ENCODE data around the gene GTF2B.

The GTF2B gene

DNA sequence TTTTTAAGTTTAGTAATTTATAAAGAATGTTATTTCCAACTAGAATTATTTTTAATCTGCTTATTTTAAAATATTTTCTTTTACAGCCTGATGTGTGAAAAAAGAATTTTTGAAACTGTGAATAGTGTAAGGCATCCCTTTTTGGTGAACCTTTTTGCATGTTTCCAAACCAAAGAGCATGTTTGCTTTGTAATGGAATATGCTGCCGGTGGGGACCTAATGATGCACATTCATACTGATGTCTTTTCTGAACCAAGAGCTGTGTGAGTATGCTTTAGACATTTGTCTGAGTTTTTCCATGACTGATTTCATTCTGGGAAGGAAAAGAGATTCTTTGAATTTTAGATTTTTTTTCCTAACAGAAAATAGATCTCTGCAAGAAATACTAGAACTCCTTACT is 77.9 kb downstream of the GTF2B start:
- H3K4me1 ChIP-seq (ENCODE audit: control insufficient read depth, insufficient read depth, low read length): no peaks in the 10 kb centered on the region
- no peak overlapping the region for H3K4me3 ChIP-seq (ENCODE audit: low read depth, low read length)
- POLR2A ChIA-PET: no interaction called here
- H3K27ac ChIP-seq (ENCODE audit: extremely low read depth, low read depth, low read length): no peak overlapping the region
- CTCF ChIA-PET: interaction anchor here (0.6 to 1.4 kb wide), 2 partner anchors 14 to 64 kb away, joined by 3 read pairs; no protein-coding TSS in a partner anchor
- no peaks in the 10 kb centered on the region for H3K9me3 ChIP-seq (ENCODE audit: control insufficient read depth, insufficient read depth, low read depth, low read length)
- peaks cover 14 to 28% of the 10 kb centered on the region in 2 experiments; a peak in 2 of 3 replicates for H3K36me3 ChIP-seq (ENCODE audit: control insufficient read depth in 2 of 2, insufficient read depth in 1 of 2, low read length in 2 of 2)
- TF ChIP-seq ZIC2 (tag by site-specific recombination; IDR thresholded peaks at IDR 0.05): no peak
- TF ChIP-seq ZNF350 (tag by site-specific recombination; IDR thresholded peaks at IDR 0.05): no peak
- TF ChIP-seq ZNF701 (tag by site-specific recombination; IDR thresholded peaks at IDR 0.05): no peak
- TF ChIP-seq, protein P1, sequence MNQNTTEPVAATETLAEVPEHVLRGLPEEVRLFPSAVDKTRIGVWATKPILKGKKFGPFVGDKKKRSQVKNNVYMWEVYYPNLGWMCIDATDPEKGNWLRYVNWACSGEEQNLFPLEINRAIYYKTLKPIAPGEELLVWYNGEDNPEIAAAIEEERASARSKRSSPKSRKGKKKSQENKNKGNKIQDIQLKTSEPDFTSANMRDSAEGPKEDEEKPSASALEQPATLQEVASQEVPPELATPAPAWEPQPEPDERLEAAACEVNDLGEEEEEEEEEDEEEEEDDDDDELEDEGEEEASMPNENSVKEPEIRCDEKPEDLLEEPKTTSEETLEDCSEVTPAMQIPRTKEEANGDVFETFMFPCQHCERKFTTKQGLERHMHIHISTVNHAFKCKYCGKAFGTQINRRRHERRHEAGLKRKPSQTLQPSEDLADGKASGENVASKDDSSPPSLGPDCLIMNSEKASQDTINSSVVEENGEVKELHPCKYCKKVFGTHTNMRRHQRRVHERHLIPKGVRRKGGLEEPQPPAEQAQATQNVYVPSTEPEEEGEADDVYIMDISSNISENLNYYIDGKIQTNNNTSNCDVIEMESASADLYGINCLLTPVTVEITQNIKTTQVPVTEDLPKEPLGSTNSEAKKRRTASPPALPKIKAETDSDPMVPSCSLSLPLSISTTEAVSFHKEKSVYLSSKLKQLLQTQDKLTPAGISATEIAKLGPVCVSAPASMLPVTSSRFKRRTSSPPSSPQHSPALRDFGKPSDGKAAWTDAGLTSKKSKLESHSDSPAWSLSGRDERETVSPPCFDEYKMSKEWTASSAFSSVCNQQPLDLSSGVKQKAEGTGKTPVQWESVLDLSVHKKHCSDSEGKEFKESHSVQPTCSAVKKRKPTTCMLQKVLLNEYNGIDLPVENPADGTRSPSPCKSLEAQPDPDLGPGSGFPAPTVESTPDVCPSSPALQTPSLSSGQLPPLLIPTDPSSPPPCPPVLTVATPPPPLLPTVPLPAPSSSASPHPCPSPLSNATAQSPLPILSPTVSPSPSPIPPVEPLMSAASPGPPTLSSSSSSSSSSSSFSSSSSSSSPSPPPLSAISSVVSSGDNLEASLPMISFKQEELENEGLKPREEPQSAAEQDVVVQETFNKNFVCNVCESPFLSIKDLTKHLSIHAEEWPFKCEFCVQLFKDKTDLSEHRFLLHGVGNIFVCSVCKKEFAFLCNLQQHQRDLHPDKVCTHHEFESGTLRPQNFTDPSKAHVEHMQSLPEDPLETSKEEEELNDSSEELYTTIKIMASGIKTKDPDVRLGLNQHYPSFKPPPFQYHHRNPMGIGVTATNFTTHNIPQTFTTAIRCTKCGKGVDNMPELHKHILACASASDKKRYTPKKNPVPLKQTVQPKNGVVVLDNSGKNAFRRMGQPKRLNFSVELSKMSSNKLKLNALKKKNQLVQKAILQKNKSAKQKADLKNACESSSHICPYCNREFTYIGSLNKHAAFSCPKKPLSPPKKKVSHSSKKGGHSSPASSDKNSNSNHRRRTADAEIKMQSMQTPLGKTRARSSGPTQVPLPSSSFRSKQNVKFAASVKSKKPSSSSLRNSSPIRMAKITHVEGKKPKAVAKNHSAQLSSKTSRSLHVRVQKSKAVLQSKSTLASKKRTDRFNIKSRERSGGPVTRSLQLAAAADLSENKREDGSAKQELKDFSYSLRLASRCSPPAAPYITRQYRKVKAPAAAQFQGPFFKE (tag by site-specific recombination; IDR thresholded peaks at IDR 0.05; ENCODE audit: borderline replicate concordance): no peak
- TF ChIP-seq FEZF1 (tag by site-specific recombination; IDR thresholded peaks at IDR 0.05): no peak
- TF ChIP-seq, protein P2, sequence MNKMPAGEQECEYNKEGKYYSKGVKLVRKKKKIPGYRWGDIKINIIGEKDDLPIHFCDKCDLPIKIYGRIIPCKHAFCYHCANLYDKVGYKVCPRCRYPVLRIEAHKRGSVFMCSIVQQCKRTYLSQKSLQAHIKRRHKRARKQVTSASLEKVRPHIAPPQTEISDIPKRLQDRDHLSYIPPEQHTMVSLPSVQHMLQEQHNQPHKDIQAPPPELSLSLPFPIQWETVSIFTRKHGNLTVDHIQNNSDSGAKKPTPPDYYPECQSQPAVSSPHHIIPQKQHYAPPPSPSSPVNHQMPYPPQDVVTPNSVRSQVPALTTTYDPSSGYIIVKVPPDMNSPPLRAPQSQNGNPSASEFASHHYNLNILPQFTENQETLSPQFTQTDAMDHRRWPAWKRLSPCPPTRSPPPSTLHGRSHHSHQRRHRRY (tag by site-specific recombination; IDR thresholded peaks at IDR 0.05): no peak
- TF ChIP-seq ZNF629 (tag by site-specific recombination; IDR thresholded peaks at IDR 0.05): no peak
- TF ChIP-seq, protein P3, sequence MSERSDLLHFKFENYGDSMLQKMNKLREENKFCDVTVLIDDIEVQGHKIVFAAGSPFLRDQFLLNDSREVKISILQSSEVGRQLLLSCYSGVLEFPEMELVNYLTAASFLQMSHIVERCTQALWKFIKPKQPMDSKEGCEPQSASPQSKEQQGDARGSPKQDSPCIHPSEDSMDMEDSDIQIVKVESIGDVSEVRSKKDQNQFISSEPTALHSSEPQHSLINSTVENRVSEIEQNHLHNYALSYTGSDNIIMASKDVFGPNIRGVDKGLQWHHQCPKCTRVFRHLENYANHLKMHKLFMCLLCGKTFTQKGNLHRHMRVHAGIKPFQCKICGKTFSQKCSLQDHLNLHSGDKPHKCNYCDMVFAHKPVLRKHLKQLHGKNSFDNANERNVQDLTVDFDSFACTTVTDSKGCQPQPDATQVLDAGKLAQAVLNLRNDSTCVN (tag by site-specific recombination; optimal IDR thresholded peaks at IDR 0.05): no peak
- no peak for TF ChIP-seq RBAK (tag by site-specific recombination; IDR thresholded peaks at IDR 0.05)
- TF ChIP-seq, protein P4, sequence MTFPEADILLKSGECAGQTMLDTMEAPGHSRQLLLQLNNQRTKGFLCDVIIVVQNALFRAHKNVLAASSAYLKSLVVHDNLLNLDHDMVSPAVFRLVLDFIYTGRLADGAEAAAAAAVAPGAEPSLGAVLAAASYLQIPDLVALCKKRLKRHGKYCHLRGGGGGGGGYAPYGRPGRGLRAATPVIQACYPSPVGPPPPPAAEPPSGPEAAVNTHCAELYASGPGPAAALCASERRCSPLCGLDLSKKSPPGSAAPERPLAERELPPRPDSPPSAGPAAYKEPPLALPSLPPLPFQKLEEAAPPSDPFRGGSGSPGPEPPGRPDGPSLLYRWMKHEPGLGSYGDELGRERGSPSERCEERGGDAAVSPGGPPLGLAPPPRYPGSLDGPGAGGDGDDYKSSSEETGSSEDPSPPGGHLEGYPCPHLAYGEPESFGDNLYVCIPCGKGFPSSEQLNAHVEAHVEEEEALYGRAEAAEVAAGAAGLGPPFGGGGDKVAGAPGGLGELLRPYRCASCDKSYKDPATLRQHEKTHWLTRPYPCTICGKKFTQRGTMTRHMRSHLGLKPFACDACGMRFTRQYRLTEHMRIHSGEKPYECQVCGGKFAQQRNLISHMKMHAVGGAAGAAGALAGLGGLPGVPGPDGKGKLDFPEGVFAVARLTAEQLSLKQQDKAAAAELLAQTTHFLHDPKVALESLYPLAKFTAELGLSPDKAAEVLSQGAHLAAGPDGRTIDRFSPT (tag by site-specific recombination; IDR thresholded peaks at IDR 0.05): no peak
- TF ChIP-seq KLF7 (tag by site-specific recombination; IDR thresholded peaks at IDR 0.05; ENCODE audit: borderline replicate concordance): no peak
- no peak for TF ChIP-seq ZNF600 (tag by site-specific recombination; IDR thresholded peaks at IDR 0.05)
- TF ChIP-seq, protein P5, sequence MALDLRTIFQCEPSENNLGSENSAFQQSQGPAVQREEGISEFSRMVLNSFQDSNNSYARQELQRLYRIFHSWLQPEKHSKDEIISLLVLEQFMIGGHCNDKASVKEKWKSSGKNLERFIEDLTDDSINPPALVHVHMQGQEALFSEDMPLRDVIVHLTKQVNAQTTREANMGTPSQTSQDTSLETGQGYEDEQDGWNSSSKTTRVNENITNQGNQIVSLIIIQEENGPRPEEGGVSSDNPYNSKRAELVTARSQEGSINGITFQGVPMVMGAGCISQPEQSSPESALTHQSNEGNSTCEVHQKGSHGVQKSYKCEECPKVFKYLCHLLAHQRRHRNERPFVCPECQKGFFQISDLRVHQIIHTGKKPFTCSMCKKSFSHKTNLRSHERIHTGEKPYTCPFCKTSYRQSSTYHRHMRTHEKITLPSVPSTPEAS (tag by site-specific recombination; IDR thresholded peaks at IDR 0.05): no peak
- TF ChIP-seq, protein P6, sequence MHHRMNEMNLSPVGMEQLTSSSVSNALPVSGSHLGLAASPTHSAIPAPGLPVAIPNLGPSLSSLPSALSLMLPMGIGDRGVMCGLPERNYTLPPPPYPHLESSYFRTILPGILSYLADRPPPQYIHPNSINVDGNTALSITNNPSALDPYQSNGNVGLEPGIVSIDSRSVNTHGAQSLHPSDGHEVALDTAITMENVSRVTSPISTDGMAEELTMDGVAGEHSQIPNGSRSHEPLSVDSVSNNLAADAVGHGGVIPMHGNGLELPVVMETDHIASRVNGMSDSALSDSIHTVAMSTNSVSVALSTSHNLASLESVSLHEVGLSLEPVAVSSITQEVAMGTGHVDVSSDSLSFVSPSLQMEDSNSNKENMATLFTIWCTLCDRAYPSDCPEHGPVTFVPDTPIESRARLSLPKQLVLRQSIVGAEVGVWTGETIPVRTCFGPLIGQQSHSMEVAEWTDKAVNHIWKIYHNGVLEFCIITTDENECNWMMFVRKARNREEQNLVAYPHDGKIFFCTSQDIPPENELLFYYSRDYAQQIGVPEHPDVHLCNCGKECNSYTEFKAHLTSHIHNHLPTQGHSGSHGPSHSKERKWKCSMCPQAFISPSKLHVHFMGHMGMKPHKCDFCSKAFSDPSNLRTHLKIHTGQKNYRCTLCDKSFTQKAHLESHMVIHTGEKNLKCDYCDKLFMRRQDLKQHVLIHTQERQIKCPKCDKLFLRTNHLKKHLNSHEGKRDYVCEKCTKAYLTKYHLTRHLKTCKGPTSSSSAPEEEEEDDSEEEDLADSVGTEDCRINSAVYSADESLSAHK (tag by site-specific recombination; IDR thresholded peaks at IDR 0.05): no peak
- no peak for TF ChIP-seq ZNF311 (tag by site-specific recombination; IDR thresholded peaks at IDR 0.05; ENCODE audit: borderline replicate concordance)
- TF ChIP-seq, protein P7, sequence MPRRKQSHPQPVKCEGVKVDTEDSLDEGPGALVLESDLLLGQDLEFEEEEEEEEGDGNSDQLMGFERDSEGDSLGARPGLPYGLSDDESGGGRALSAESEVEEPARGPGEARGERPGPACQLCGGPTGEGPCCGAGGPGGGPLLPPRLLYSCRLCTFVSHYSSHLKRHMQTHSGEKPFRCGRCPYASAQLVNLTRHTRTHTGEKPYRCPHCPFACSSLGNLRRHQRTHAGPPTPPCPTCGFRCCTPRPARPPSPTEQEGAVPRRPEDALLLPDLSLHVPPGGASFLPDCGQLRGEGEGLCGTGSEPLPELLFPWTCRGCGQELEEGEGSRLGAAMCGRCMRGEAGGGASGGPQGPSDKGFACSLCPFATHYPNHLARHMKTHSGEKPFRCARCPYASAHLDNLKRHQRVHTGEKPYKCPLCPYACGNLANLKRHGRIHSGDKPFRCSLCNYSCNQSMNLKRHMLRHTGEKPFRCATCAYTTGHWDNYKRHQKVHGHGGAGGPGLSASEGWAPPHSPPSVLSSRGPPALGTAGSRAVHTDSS (tag by site-specific recombination; IDR thresholded peaks at IDR 0.05): no peak
- TF ChIP-seq, protein P8, sequence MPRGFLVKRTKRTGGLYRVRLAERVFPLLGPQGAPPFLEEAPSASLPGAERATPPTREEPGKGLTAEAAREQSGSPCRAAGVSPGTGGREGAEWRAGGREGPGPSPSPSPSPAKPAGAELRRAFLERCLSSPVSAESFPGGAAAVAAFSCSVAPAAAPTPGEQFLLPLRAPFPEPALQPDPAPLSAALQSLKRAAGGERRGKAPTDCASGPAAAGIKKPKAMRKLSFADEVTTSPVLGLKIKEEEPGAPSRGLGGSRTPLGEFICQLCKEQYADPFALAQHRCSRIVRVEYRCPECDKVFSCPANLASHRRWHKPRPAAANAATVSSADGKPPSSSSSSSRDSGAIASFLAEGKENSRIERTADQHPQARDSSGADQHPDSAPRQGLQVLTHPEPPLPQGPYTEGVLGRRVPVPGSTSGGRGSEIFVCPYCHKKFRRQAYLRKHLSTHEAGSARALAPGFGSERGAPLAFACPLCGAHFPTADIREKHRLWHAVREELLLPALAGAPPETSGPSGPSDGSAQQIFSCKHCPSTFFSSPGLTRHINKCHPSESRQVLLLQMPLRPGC (tag by site-specific recombination; IDR thresholded peaks at IDR 0.05): no peak
- TF ChIP-seq GLIS1 (tag by site-specific recombination; IDR thresholded peaks at IDR 0.05): no peak
- TF ChIP-seq ZNF677 (tag by site-specific recombination; IDR thresholded peaks at IDR 0.05): no peak
- TF ChIP-seq ZNF19 (tag by site-specific recombination; IDR thresholded peaks at IDR 0.05; ENCODE audit: low read depth): no peak

Data from HEK293 (cell line).